ENCODE measurements around the gene PCDHAC1.

GRCh38 chr5:140926443-140927227, 536 bp downstream of the PCDHAC1 start:
- TF ChIP-seq FOS (IDR thresholded peaks at IDR 0.05; ENCODE audit: low read depth, low read length) (no peak), CTCF (conservative IDR thresholded peaks at IDR 0.05; ENCODE audit: low read depth, low read length) (0 out of 2 replicates have a peak, but pooled peaks have one; percentile 26), POLR2A (IDR thresholded peaks at IDR 0.05; ENCODE audit: low read depth, low read length) (no peak), RAD21 (IDR thresholded peaks at IDR 0.05; ENCODE audit: low read length) (no peak), RFX5 (IDR thresholded peaks at IDR 0.05; ENCODE audit: low read depth, low read length) (no peak), ELK1 (IDR thresholded peaks at IDR 0.05; ENCODE audit: borderline replicate concordance, low read depth, low read length) (no peak), NFE2L2 (IDR thresholded peaks at IDR 0.05; ENCODE audit: low read depth, low read length) (no peak), MAFK (IDR thresholded peaks at IDR 0.05; ENCODE audit: low read depth, low read length) (no peak), BHLHE40 (IDR thresholded peaks at IDR 0.05; ENCODE audit: low read depth, low read length) (no peak), MAZ (IDR thresholded peaks at IDR 0.05; ENCODE audit: borderline replicate concordance, low read depth, low read length) (no peak), SMC3 (IDR thresholded peaks at IDR 0.05; ENCODE audit: low read depth, low read length) (no peak)

Measured in IMR-90 (cell line).